Spleen (tissue), 11 donors: ENCODE results near the gene NEFH. TPM values are rescaled to one million over a fixed set of nuclear protein-coding genes. Genes with fewer than 3 reads are reported as not detected.

Experiments
- DNase-seq: peaks from one replicate; pipeline ENCODE4 v3.0.0-alpha.2; 2020
- H3K27ac ChIP-seq, 8 donors: fragments of 200-600 bp; sonication (generic) in 7 of 8; 1 replicate in 4 of 8; 2 replicates in 4 of 8; pipeline versions ENCODE4 v1.5.0 to v1.8.0; 2016 to 2021; ENCODE audit warnings: inconsistent platforms in 4 of 8, mild to moderate bottlenecking in 4 of 8, moderate library complexity in 1 of 8
- H3K27me3 ChIP-seq, 7 donors: fragments of 200-600 bp; sonication (generic) in 6 of 7; replicated peaks in 1 of 7; 1 replicate in 4 of 7; 2 replicates in 3 of 7; pipeline versions ENCODE4 v1.5.0 to v1.8.0; 2016 to 2021; ENCODE audit warnings: inconsistent platforms in 3 of 7, mild to moderate bottlenecking in 1 of 7
- H3K36me3 ChIP-seq, 6 donors: fragments of 200-600 bp; sonication (generic) in 5 of 6; 1 replicate in 4 of 6; 2 replicates in 2 of 6; pipeline versions ENCODE4 v1.5.0 to v1.8.0; 2016 to 2021; ENCODE audit warnings: inconsistent platforms in 2 of 6
- H3K4me1 ChIP-seq, 6 donors: fragments of 200-600 bp; sonication (generic) in 5 of 6; 1 replicate in 3 of 6; 2 replicates in 3 of 6; pipeline versions ENCODE4 v1.5.0 to v1.8.0; 2016 to 2021; ENCODE audit warnings: inconsistent platforms in 3 of 6
- H3K4me3 ChIP-seq, 8 donors: fragments of 200-600 bp; sonication (generic) in 7 of 8; 1 replicate in 4 of 8; 2 replicates in 4 of 8; pipeline versions ENCODE4 v1.5.0 to v1.8.0; 2016 to 2021; ENCODE audit warnings: inconsistent platforms in 4 of 8, mild to moderate bottlenecking in 4 of 8, moderate library complexity in 2 of 8
- H3K9me3 ChIP-seq, 8 donors: fragments of 200-600 bp; sonication (generic) in 7 of 8; 1 replicate in 4 of 8; 2 replicates in 4 of 8; pipeline versions ENCODE4 v1.5.0 to v1.8.0; 2016 to 2021; ENCODE audit warnings: inconsistent platforms in 4 of 8
- POLR2A ChIP-seq, 3 donors: fragments of 450-650 bp; IDR thresholded peaks; one replicate each; pipeline ENCODE4 v1.5.1; 2017; ENCODE audit warnings: antibody characterized with exemption in 3 of 3, mild to moderate bottlenecking in 1 of 3
- POLR2AphosphoS5 ChIP-seq, 3 donors: sonication (generic); formaldehyde crosslinking; IDR thresholded peaks; one replicate each; pipeline ENCODE4 v1.5.1; 2017; ENCODE audit warnings: antibody characterized with exemption in 3 of 3
- whole genome bisulfite sequencing, 5 donors: extraction: QIAGEN DNeasy Blood & Tissue Kit in 3 of 5; methylation state at CpG; one replicate each; pipeline versions ENCODE4 v1.1.5 to v1.1.7; 2013 to 2018; 5-methylcytosine and 5-hydroxymethylcytosine counted together
- intact Hi-C: fragments of 100-400 bp; cut with DNase I; formaldehyde crosslinking; loops from one replicate; pipeline ENCODE4 v1.15.0; 2023; ENCODE audit warnings: low total_unique reads
- polyA plus RNA-seq, 3 donors: library from polyadenylated mRNA; stranded (reverse); fragments of 200-250 nt; gene quantifications; one replicate each; pipeline ENCODE4 v1.2.1, GENCODE V29; 2013
- total RNA-seq, 7 donors: library from RNA; depleted of rRNA in 3 of 7; stranded (reverse); fragments of >200 nt in 3 of 7; fragmentation: NEBNext Ultra II Directional in 4 of 7; extraction: Animal tissue kit (Norgen Biotek cat#: 25700) in 4 of 7; gene quantifications; one replicate each; pipeline versions ENCODE4 v1.1.0 to v1.2.1, GENCODE V29; 2016 to 2021
- TF ChIP-seq, protein P1 (sequence below), 11 experiments: fragments of 200-600 bp in 7 of 11; fragments of 450-650 bp in 4 of 11; sonication (generic) in 4 of 11; IDR thresholded peaks in 8 of 11; conservative IDR thresholded peaks in 3 of 11; 1 replicate in 7 of 11; 2 replicates in 4 of 11; pipeline versions ENCODE4 v1.4.0 to v1.8.0; 2016 to 2021; ENCODE audit warnings: antibody characterized with exemption in 11 of 11, inconsistent platforms in 4 of 11, mild to moderate bottlenecking in 1 of 11
- donor health status: healthy with polysubstance abuse.
- donor health status: DM: no; HTN: no; CAD: no; lungs with moderate emphysema.
- donor health status: DM: no; HTN: no; CAD: no.
- donor health status: Bipolar disorder and iron deficiency.
- donor health status: healthy.
- donor health status: DM: no; HTN: no; CAD: no.
- donor health status: DM: yes; HTN: yes; CAD: no.

NEFH gene
- total and polyA plus RNA-seq, 10 donors, result 0.50 to 1.7 (median 1.2) TPM

DNA sequence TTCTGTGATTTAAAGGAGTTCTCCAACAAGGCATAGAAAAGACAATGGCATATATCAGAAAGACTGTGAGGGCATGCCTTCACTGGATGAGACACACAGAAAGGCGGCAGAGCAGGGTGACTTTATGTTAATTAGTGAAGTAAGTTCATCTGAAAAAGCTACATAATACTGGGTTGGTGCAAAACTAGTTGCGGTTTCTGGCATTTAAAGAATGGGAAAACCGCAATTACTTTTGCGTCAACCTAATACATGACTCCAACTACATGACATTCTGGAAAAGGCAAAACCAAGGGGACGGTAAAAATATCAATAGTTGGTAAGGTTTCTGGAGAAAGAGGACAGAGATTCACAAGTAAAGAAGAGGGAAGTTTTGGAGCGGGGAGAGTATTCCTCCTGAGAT lies 36.6 kb upstream of the NEFH start:
- H3K27ac ChIP-seq, result no peak overlapping the region
- no peaks in the 10 kb centered on the region for H3K9me3 ChIP-seq
- no peaks in the 10 kb centered on the region for H3K36me3 ChIP-seq
- TF ChIP-seq, protein P1, sequence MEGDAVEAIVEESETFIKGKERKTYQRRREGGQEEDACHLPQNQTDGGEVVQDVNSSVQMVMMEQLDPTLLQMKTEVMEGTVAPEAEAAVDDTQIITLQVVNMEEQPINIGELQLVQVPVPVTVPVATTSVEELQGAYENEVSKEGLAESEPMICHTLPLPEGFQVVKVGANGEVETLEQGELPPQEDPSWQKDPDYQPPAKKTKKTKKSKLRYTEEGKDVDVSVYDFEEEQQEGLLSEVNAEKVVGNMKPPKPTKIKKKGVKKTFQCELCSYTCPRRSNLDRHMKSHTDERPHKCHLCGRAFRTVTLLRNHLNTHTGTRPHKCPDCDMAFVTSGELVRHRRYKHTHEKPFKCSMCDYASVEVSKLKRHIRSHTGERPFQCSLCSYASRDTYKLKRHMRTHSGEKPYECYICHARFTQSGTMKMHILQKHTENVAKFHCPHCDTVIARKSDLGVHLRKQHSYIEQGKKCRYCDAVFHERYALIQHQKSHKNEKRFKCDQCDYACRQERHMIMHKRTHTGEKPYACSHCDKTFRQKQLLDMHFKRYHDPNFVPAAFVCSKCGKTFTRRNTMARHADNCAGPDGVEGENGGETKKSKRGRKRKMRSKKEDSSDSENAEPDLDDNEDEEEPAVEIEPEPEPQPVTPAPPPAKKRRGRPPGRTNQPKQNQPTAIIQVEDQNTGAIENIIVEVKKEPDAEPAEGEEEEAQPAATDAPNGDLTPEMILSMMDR (IDR thresholded peaks at IDR 0.05 in 8 of 11, conservative IDR thresholded peaks at IDR 0.05 in 3 of 11), result no peak
- TF ChIP-seq POLR2AphosphoS5 (IDR thresholded peaks at IDR 0.05) (no peak), POLR2A (IDR thresholded peaks at IDR 0.05) (no peak)
- no peak for DNase-seq
- no peaks in the 10 kb centered on the region for H3K4me1 ChIP-seq
- 70 to 87% (median 81%) methylated on average over 6 of the region's 6 CpGs for WGBS, 5 donors
- no peak overlapping the region for H3K4me3 ChIP-seq
- H3K27me3 ChIP-seq, result peaks cover 0 to 4% (median 0%) of the 10 kb centered on the region in 7 donors
- intact Hi-C loops, result no loop called here

DNA sequence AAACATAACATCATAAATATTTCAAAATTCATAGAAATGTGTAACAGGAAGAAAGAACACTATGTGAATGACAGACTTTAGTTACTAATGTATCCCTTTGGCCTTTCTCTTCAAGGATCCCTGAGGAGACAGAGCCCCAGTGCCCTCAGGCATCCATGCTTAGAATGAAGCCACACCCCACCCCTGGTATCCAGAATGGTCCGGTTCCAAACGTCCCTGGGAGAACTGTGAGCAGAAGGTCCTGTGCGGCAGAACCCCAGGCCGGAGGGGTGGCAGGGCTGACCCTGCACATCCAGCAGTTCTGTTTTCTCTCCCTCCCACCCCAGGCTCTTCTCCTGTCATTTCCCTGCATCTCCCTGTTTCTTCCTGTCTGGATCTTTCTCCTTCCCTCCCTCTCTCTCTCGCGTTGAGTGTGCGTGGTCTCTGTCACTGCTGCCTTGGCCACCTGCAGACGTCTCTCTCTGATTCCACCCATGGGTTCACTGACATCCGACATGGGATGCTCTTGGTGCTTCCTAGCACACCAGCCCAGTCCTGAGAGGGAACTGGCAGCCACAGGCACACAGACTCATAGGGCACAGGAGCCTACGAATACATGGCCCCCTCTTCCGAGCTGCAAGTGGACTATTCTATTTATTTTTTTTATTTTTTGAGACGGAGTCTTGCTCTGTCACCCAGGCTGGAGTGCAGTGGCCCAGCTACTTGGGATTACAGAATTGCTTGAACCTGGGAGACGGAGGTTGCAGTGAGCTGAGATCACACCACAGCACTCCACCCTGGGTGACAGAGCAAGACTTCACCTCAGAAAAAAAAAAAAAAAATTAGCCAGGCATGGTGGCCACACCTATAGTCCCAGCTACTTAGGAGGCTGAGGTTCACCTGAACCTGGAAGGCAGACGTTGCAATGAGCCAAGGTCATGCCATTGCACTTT lies 35.9 kb upstream of the NEFH start:
- Histone ChIP-seq H3K27ac (no peak overlapping the region), H3K4me1 (no peaks in the 10 kb centered on the region), H3K27me3 (peaks cover 0 to 4% (median 0%) of the 10 kb centered on the region in 7 donors), H3K36me3 (no peaks in the 10 kb centered on the region), H3K4me3 (no peak overlapping the region), H3K9me3 (no peaks in the 10 kb centered on the region)
- intact Hi-C loops, result no loop called here
- no peak for DNase-seq
- WGBS, 5 donors, result 65 to 78% (median 69%) methylated on average over 14 of the region's 14 CpGs
- TF ChIP-seq POLR2AphosphoS5 (IDR thresholded peaks at IDR 0.05), result no peak

DNA sequence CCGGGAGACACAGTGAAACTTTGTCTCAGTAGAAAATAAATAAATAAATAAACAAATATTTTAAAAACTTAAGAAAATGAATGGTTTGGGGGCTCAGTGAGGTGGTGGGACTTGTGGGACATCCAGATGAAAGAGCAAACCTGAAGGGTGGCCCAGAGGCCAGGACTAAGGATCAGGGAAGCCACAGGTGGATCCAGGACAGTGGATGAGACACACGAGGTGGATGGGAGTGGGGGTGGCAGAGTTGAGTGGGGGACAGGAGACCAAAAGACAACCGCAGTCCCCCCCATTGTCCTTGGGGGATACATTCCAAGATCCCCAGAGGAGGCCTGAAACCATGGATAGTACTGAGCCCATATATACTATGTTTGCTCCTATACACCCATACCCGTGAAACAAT lies 34.5 kb upstream of the NEFH start:
- intact Hi-C loops, result no loop called here
- H3K4me3 ChIP-seq, result no peak overlapping the region
- TF ChIP-seq POLR2AphosphoS5 (IDR thresholded peaks at IDR 0.05), result no peak
- TF ChIP-seq POLR2A (IDR thresholded peaks at IDR 0.05), result no peak
- TF ChIP-seq, protein P1 (IDR thresholded peaks at IDR 0.05 in 8 of 11, conservative IDR thresholded peaks at IDR 0.05 in 3 of 11), result no peak
- no peak for DNase-seq
- peaks cover 0 to 4% (median 0%) of the 10 kb centered on the region in 7 donors for H3K27me3 ChIP-seq
- no peak overlapping the region for H3K27ac ChIP-seq
- WGBS, 5 donors, result 80 to 91% (median 82%) methylated on average over 4 of the region's 4 CpGs
- H3K36me3 ChIP-seq, result no peaks in the 10 kb centered on the region
- H3K4me1 ChIP-seq, result no peaks in the 10 kb centered on the region
- H3K9me3 ChIP-seq, result no peaks in the 10 kb centered on the region

DNA sequence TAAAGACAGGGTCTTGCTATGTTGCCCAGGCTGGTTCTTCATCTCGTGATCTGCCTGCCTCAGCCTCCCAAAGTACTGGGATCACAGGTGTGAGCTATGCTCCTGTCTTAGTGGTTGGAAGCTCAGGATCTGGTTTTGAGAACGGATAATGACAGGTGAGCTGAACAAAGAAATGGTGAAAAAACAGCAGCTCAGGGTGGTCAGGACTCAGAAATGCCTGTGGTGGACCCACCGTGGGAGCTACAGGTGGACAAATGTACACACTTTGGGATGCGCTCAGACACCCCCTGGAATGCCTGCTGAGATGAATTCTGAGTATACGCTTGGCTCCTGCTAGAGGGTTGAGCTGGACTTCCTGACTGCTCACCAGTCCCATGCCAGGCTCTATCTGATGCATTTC lies 32.1 kb upstream of the NEFH start:
- 86 to 92% (median 88%) methylated on average over 5 of the region's 5 CpGs for whole genome bisulfite sequencing, 5 donors
- H3K4me3 ChIP-seq, result no peak overlapping the region
- no peak for DNase-seq
- peaks cover 0 to 4% (median 0%) of the 10 kb centered on the region in 7 donors for H3K27me3 ChIP-seq
- TF ChIP-seq, protein P1 (IDR thresholded peaks at IDR 0.05 in 8 of 11, conservative IDR thresholded peaks at IDR 0.05 in 3 of 11), result no peak
- TF ChIP-seq POLR2A (IDR thresholded peaks at IDR 0.05), result no peak
- no peak for TF ChIP-seq POLR2AphosphoS5 (IDR thresholded peaks at IDR 0.05)
- no peaks in the 10 kb centered on the region for H3K36me3 ChIP-seq
- H3K9me3 ChIP-seq, result no peaks in the 10 kb centered on the region
- H3K4me1 ChIP-seq, result no peaks in the 10 kb centered on the region
- intact Hi-C loops, result no loop called here
- H3K27ac ChIP-seq, result no peak overlapping the region
